CD14-positive monocyte (primary cell): ENCODE measurements around the gene ARHGEF10L. TPM values are rescaled to one million over a fixed set of nuclear protein-coding genes. Genes with fewer than 3 reads are reported as not detected.

Experiments
- DNase-seq, 3 donors: peaks; one replicate each; pipeline ENCODE4 v3.0.0-alpha.2; 2011 to 2022
- H2AFZ ChIP-seq: 2 replicates; pipeline ENCODE4 v1.6.0; 2012; ENCODE audit warnings: mild to moderate bottlenecking, low read depth, low read length, inconsistent platforms; ENCODE audit not compliant: insufficient read depth, poor library complexity, severe bottlenecking
- H3K27ac ChIP-seq, 2 donors: 1 replicate in 1 of 2; 2 replicates in 1 of 2; pipeline ENCODE4 v1.5.1; 2012 to 2013; ENCODE audit warnings: low read length in 2 of 2, control low read depth in 1 of 2, inconsistent platforms in 1 of 2, low read depth in 1 of 2, mild to moderate bottlenecking in 1 of 2
- H3K27me3 ChIP-seq, 2 donors: one replicate each; pipeline versions ENCODE4 v1.6.0 to v1.6.1; 2011 to 2013; ENCODE audit warnings: low read length in 2 of 2; ENCODE audit not compliant: control insufficient read depth in 2 of 2, insufficient read depth in 2 of 2
- H3K36me3 ChIP-seq, 2 donors: replicated peaks in 1 of 2; 1 replicate in 1 of 2; 2 replicates in 1 of 2; pipeline versions ENCODE4 v1.5.1 to v1.6.1; 2012 to 2013; ENCODE audit warnings: low read length in 2 of 2, control low read depth in 1 of 2, inconsistent platforms in 1 of 2, mild to moderate bottlenecking in 1 of 2; ENCODE audit not compliant: insufficient read depth in 2 of 2, control insufficient read depth in 1 of 2
- H3K4me1 ChIP-seq, 2 donors: 1 replicate in 1 of 2; 2 replicates in 1 of 2; pipeline versions ENCODE4 v1.5.1 to v1.6.1; 2012 to 2013; ENCODE audit warnings: low read length in 2 of 2, control low read depth in 1 of 2, inconsistent platforms in 1 of 2, mild to moderate bottlenecking in 1 of 2, moderate library complexity in 1 of 2; ENCODE audit not compliant: insufficient read depth in 2 of 2, control insufficient read depth in 1 of 2
- H3K4me2 ChIP-seq: replicated peaks from 2 replicates; pipeline ENCODE3; 2012; ENCODE audit warnings: low read length, moderate library complexity, mild to moderate bottlenecking; ENCODE audit not compliant: poor library complexity, severe bottlenecking; ENCODE audit errors: extremely low read depth
- H3K4me3 ChIP-seq, 3 experiments: fragments of 200-600 bp in 1 of 3; sonication (generic) in 1 of 3; replicated peaks in 1 of 3; 1 replicate in 2 of 3; 2 replicates in 1 of 3; pipeline ENCODE4 v1.5.1; 2011 to 2013; ENCODE audit warnings: low read length in 3 of 3, mild to moderate bottlenecking in 3 of 3, control low read depth in 2 of 3, low read depth in 2 of 3, inconsistent platforms in 1 of 3, moderate library complexity in 1 of 3
- H3K79me2 ChIP-seq: 2 replicates; pipeline ENCODE4 v1.6.0; 2012; ENCODE audit warnings: mild to moderate bottlenecking, control low read depth, inconsistent platforms, low read length, moderate library complexity; ENCODE audit not compliant: insufficient read depth
- H3K9ac ChIP-seq: 2 replicates; pipeline ENCODE4 v1.6.0; 2017; ENCODE audit warnings: low read length, mild to moderate bottlenecking; ENCODE audit not compliant: insufficient read depth, poor library complexity, severe bottlenecking
- H3K9me3 ChIP-seq, 2 donors: replicated peaks in 1 of 2; 1 replicate in 1 of 2; 2 replicates in 1 of 2; pipeline versions ENCODE4 v1.5.1 to v1.6.1; 2012 to 2013; ENCODE audit warnings: low read length in 2 of 2, control low read depth in 1 of 2; ENCODE audit not compliant: control insufficient read depth in 1 of 2, insufficient read depth in 1 of 2
- H4K20me1 ChIP-seq: 2 replicates; pipeline ENCODE4 v1.6.0; 2012; ENCODE audit warnings: mild to moderate bottlenecking, low read length, control low read depth, moderate library complexity; ENCODE audit not compliant: insufficient read depth
- H3K27ac Mint-ChIP-seq, 7 donors: one replicate each; pipeline ENCODE4 v1.8.0; 2020; ENCODE audit warnings: mild to moderate bottlenecking in 7 of 7, mixed read lengths in 7 of 7, moderate library complexity in 6 of 7, inconsistent platforms in 2 of 7
- H3K27me3 Mint-ChIP-seq, 3 donors: one replicate each; pipeline ENCODE4 v1.8.0; 2021 to 2022; ENCODE audit warnings: low read depth in 3 of 3, mild to moderate bottlenecking in 3 of 3, mixed read lengths in 3 of 3, moderate library complexity in 3 of 3, inconsistent platforms in 1 of 3
- H3K36me3 Mint-ChIP-seq, 2 donors: one replicate each; pipeline ENCODE4 v1.8.0; 2020; ENCODE audit warnings: mixed read lengths in 2 of 2, inconsistent platforms in 1 of 2, mild to moderate bottlenecking in 1 of 2
- H3K4me1 Mint-ChIP-seq: one replicate; pipeline ENCODE4 v1.8.0; 2020; ENCODE audit warnings: mild to moderate bottlenecking, mixed read lengths
- H3K4me3 Mint-ChIP-seq, 2 donors: one replicate each; pipeline ENCODE4 v1.8.0; 2020; ENCODE audit warnings: mild to moderate bottlenecking in 2 of 2, mixed read lengths in 2 of 2, moderate library complexity in 1 of 2
- H3K9me3 Mint-ChIP-seq, 7 donors: one replicate each; pipeline ENCODE4 v1.8.0; 2020 to 2022; ENCODE audit warnings: mixed read lengths in 7 of 7, mild to moderate bottlenecking in 6 of 7, moderate library complexity in 6 of 7, inconsistent platforms in 2 of 7
- WGBS: methylation state at CpG from one replicate; pipeline ENCODE4 v1.1.5; 2013; ENCODE audit warnings: missing lambda C conversion rate; ENCODE audit not compliant: insufficient coverage; 5-methylcytosine and 5-hydroxymethylcytosine counted together
- intact Hi-C, 2 donors: fragments of 100-400 bp; cut with micrococcal nuclease; formaldehyde crosslinking; loops; one replicate each; pipeline versions ENCODE4 v1.15.0 to v1.15.1; 2023
- polyA plus RNA-seq, 3 donors: library from polyadenylated mRNA; depleted of rRNA in 1 of 3; unstranded in 2 of 3; stranded (reverse) in 1 of 3; fragments of 300-500 nt in 2 of 3; fragments of >200 nt in 1 of 3; fragmentation: Illumina TruSeq in 2 of 3; gene quantifications; 1 replicate in 2 of 3; 2 replicates in 1 of 3; pipeline ENCODE4 v1.2.3, GENCODE V29; 2012 to 2021
- TF ChIP-seq, protein P1 (sequence below): fragments of 200-600 bp; IDR thresholded peaks from one replicate; pipeline ENCODE4 v1.8.0; 2022; ENCODE audit warnings: antibody characterized with exemption, mild to moderate bottlenecking

The ARHGEF10L gene
- polyA plus RNA-seq, 3 donors, result 20.7 to 95.7 (median 23.7) TPM

DNA sequence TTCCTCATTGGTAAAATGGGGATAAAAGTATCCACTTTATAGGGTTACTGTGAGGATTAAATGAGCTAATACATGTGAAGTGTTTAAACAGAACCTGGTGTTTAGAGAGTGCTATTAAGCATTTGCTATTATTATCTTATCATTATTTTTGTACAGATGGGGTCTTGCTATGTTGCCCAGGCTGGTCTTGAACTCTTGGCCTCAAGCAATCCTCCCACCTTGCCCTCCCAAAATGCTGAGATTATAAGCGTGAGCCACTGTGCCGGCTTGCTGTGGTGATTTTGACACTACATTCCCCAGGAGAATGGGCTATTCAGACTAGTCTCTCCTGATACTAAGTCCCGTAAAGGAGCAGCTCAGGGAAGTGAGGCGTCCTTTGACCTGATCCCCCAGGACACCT, 6.3 kb upstream of the ARHGEF10L start:
- Mint-ChIP-seq H3K27me3 (peaks cover 24 to 32% (median 25%) of the 10 kb centered on the region in 3 donors), H3K4me3 (no peak overlapping the region), H3K27ac (no peak overlapping the region), H3K9me3 (peaks cover 0 to 1% (median 0%) of the 10 kb centered on the region in 7 donors), H3K36me3 (peaks cover 0 to 3% of the 10 kb centered on the region in 2 donors), H3K4me1 (peaks cover 16% of the 10 kb centered on the region)
- Histone ChIP-seq H3K4me2 (no peak overlapping the region), H3K79me2 (no peaks in the 10 kb centered on the region), H3K9me3 (no peaks in the 10 kb centered on the region), H3K9ac (no peak overlapping the region), H2AFZ (no peak overlapping the region), H3K36me3 (no peaks in the 10 kb centered on the region), H3K27ac (no peak overlapping the region), H3K4me3 (no peak overlapping the region), H3K27me3 (peaks cover 1 to 7% of the 10 kb centered on the region in 2 donors), H3K4me1 (peaks cover 15 to 17% of the 10 kb centered on the region in 2 donors), H4K20me1 (no peaks in the 10 kb centered on the region)
- intact Hi-C loops, result no loop called here
- TF ChIP-seq, protein P1, sequence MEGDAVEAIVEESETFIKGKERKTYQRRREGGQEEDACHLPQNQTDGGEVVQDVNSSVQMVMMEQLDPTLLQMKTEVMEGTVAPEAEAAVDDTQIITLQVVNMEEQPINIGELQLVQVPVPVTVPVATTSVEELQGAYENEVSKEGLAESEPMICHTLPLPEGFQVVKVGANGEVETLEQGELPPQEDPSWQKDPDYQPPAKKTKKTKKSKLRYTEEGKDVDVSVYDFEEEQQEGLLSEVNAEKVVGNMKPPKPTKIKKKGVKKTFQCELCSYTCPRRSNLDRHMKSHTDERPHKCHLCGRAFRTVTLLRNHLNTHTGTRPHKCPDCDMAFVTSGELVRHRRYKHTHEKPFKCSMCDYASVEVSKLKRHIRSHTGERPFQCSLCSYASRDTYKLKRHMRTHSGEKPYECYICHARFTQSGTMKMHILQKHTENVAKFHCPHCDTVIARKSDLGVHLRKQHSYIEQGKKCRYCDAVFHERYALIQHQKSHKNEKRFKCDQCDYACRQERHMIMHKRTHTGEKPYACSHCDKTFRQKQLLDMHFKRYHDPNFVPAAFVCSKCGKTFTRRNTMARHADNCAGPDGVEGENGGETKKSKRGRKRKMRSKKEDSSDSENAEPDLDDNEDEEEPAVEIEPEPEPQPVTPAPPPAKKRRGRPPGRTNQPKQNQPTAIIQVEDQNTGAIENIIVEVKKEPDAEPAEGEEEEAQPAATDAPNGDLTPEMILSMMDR, result no peak
- no peak for DNase-seq
- 95% methylated on average over 3 of the region's 4 CpGs for WGBS

DNA sequence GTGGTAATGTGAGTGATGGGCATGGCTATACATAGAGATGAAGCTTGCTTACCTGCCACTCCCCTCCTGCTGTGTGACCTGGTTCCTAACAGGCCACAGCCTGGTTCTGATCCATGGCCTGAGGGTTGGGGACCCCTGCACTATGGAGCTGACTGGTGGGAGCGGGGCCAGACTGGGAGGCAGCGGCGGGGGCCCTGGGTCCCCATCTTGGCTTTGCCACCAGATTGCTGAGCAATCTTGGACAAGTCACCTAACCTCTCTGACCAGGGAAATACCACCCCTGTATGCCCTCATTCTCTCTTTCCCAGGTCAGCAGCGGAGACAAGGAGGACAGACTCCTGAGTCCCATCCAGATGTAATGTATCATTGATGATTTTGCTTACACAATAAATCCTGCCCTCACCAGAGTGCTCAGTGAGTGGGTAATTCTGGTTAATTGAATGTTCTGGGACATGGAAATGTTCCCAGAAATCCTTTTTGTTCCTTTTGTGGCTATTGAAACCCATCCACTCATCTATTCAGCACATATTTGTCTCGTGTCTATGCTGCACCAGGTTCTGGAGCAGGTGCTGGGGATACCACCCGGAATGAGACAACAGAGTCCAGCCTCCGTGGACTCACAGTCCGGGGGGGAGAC, 4.1 kb upstream of the ARHGEF10L start:
- peaks cover 30 to 40% (median 31%) of the 10 kb centered on the region in 3 donors for H3K27me3 Mint-ChIP-seq
- H3K36me3 Mint-ChIP-seq, result peaks cover 4 to 5% of the 10 kb centered on the region in 2 donors
- DNase-seq, result no peak
- no peak overlapping the region for H3K4me3 ChIP-seq
- H3K27me3 ChIP-seq, result peaks cover 16 to 21% of the 10 kb centered on the region in 2 donors
- 98% methylated on average over 7 of the region's 8 CpGs for WGBS
- H2AFZ ChIP-seq, result no peak overlapping the region
- peaks cover 0 to 5% of the 10 kb centered on the region in 2 donors for H3K9me3 ChIP-seq
- no peak overlapping the region for H3K4me3 Mint-ChIP-seq
- H3K36me3 ChIP-seq, result no peaks in the 10 kb centered on the region
- peaks cover 0 to 10% (median 4%) of the 10 kb centered on the region in 7 donors for H3K9me3 Mint-ChIP-seq
- H3K79me2 ChIP-seq, result no peaks in the 10 kb centered on the region
- no peak overlapping the region for H3K4me2 ChIP-seq
- intact Hi-C loops, result no loop called here
- no peaks in the 10 kb centered on the region for H4K20me1 ChIP-seq
- peak overlapping the region in 1 of 7 donors; percentile 68 for H3K27ac Mint-ChIP-seq
- H3K4me1 Mint-ChIP-seq, result peaks cover 22% of the 10 kb centered on the region
- peaks cover 26 to 27% of the 10 kb centered on the region in 2 donors for H3K4me1 ChIP-seq
- TF ChIP-seq, protein P1, result no peak
- no peak overlapping the region for H3K9ac ChIP-seq
- no peak overlapping the region for H3K27ac ChIP-seq
